HepG2 (cell line): ENCODE measurements around the gene SRRT. TPM values are rescaled to one million over a fixed set of nuclear protein-coding genes. Genes with fewer than 3 reads are reported as not detected.

ENCODE experiments used
- CBX5 ChIP-seq: sonication (generic); formaldehyde crosslinking; IDR thresholded peaks from 2 replicates; pipeline ENCODE4 v1.4.0; 2020; ENCODE audit warnings: missing genetic modification reagents, borderline replicate concordance
- CENPBD1 ChIP-seq: sonication (generic); formaldehyde crosslinking; IDR thresholded peaks from 2 replicates; pipeline ENCODE4 v1.8.0; 2022; ENCODE audit warnings: missing genetic modification reagents, low read depth, mild to moderate bottlenecking, borderline replicate concordance
- EHMT2 ChIP-seq: fragments of 200-600 bp; sonication (generic); IDR thresholded peaks from 2 replicates; pipeline ENCODE4 v1.7.0; 2017; ENCODE audit warnings: antibody characterized with exemption, low read depth, low read length, borderline replicate concordance
- KDM4B ChIP-seq: sonication (generic); formaldehyde crosslinking; IDR thresholded peaks from 2 replicates; pipeline ENCODE4 v1.4.0; 2020; ENCODE audit warnings: missing genetic modification reagents
- KMT2B ChIP-seq: IDR thresholded peaks from 2 replicates; pipeline ENCODE4 v1.6.1; 2016; ENCODE audit warnings: missing genetic modification reagents, missing compliant biosample characterization
- MIXL1 ChIP-seq: IDR thresholded peaks from 2 replicates; pipeline ENCODE4 v1.6.1; 2016
- MYPOP ChIP-seq: sonication (generic); formaldehyde crosslinking; IDR thresholded peaks from 2 replicates; pipeline ENCODE4 v1.8.1; 2023; ENCODE audit warnings: mild to moderate bottlenecking, moderate library complexity, missing genetic modification reagents
- NFRKB ChIP-seq: fragments of 450-650 bp; IDR thresholded peaks from 2 replicates; pipeline ENCODE4 v1.6.1; 2017
- RFX3 ChIP-seq: IDR thresholded peaks from 2 replicates; pipeline ENCODE4 v1.6.1; 2016; ENCODE audit warnings: missing biosample characterization, missing genetic modification reagents
- SMC3 ChIP-seq: IDR thresholded peaks from 2 replicates; pipeline ENCODE4 v1.6.1; 2011; ENCODE audit warnings: low read length, improper control_type of control experiment
- SRF ChIP-seq: IDR thresholded peaks from 2 replicates; pipeline ENCODE4 v1.6.1; 2011; ENCODE audit warnings: mild to moderate bottlenecking, low read depth, low read length, moderate library complexity
- SRSF9 ChIP-seq: fragments of 200-400 bp; formaldehyde crosslinking; IDR thresholded peaks from 2 replicates; pipeline ENCODE4 v1.6.1; 2018; ENCODE audit warnings: borderline replicate concordance, mild to moderate bottlenecking, low read depth, low read length; ENCODE audit not compliant: insufficient read depth, poor library complexity, severe bottlenecking
- SUZ12 ChIP-seq: fragments of 150-350 bp; IDR thresholded peaks from 2 replicates; pipeline ENCODE4 v1.6.1; 2014; ENCODE audit warnings: low read depth, low read length
- TBP ChIP-seq: sonication (generic); formaldehyde crosslinking; IDR thresholded peaks from 2 replicates; pipeline ENCODE4 v1.5.0; 2020; ENCODE audit warnings: missing genetic modification reagents
- TBX3 ChIP-seq: fragments of 450-650 bp; IDR thresholded peaks from 2 replicates; pipeline ENCODE4 v1.6.1; 2017; ENCODE audit warnings: antibody characterized with exemption, mild to moderate bottlenecking, inconsistent platforms, borderline replicate concordance
- THYN1 ChIP-seq: sonication (generic); formaldehyde crosslinking; IDR thresholded peaks from 2 replicates; pipeline ENCODE4 v1.8.1; 2023; ENCODE audit warnings: low read depth, mild to moderate bottlenecking, moderate library complexity, missing genetic modification reagents, borderline replicate concordance
- TMF1 ChIP-seq: sonication (generic); formaldehyde crosslinking; IDR thresholded peaks from 2 replicates; pipeline ENCODE4 v1.8.1; 2022; ENCODE audit warnings: low read depth, missing genetic modification reagents
- ZFP90 ChIP-seq: sonication (generic); formaldehyde crosslinking; IDR thresholded peaks from 2 replicates; pipeline ENCODE4 v1.8.0; 2022; ENCODE audit warnings: missing genetic modification reagents, mild to moderate bottlenecking, inconsistent platforms, borderline replicate concordance
- ZNF276 ChIP-seq: sonication (generic); formaldehyde crosslinking; IDR thresholded peaks from 2 replicates; pipeline ENCODE4 v1.4.0; 2020; ENCODE audit warnings: mild to moderate bottlenecking, low read depth, missing genetic modification reagents
- ZNF343 ChIP-seq: sonication (generic); formaldehyde crosslinking; IDR thresholded peaks from 2 replicates; pipeline ENCODE4 v1.4.0; 2020; ENCODE audit warnings: mild to moderate bottlenecking, missing genetic modification reagents
- ZNF547 ChIP-seq: sonication (generic); formaldehyde crosslinking; IDR thresholded peaks from 2 replicates; pipeline ENCODE4 v1.5.1; 2020; ENCODE audit warnings: mild to moderate bottlenecking, missing genetic modification reagents
- ZNF552 ChIP-seq: sonication (generic); formaldehyde crosslinking; IDR thresholded peaks from 2 replicates; pipeline ENCODE4 v1.9.0; 2022; ENCODE audit warnings: missing genetic modification reagents, mild to moderate bottlenecking, borderline replicate concordance
- ZNF574 ChIP-seq: sonication (generic); formaldehyde crosslinking; IDR thresholded peaks from 2 replicates; pipeline ENCODE4 v1.4.0; 2020; ENCODE audit warnings: missing genetic modification reagents
- ZNF598 ChIP-seq: sonication (generic); formaldehyde crosslinking; IDR thresholded peaks from 2 replicates; pipeline ENCODE4 v1.5.1; 2020; ENCODE audit warnings: mild to moderate bottlenecking, missing genetic modification reagents, borderline replicate concordance
- ZSCAN25 ChIP-seq: sonication (generic); formaldehyde crosslinking; IDR thresholded peaks from 2 replicates; pipeline ENCODE4 v1.8.0; 2022; ENCODE audit warnings: mild to moderate bottlenecking, missing genetic modification reagents
- polyA plus RNA-seq, 8 experiments: library from polyadenylated mRNA; depleted of rRNA in 3 of 8; stranded (reverse) in 7 of 8; unstranded in 1 of 8; fragments of >200 nt; fragmentation: Illumina TruSeq in 4 of 8; extraction: Trizol in 4 of 8; gene quantifications; 2 replicates each; pipeline versions ENCODE4 v1.2.1 to v1.2.3, GENCODE V29; 2011 to 2016; ENCODE audit warnings: low read depth in 4 of 8, missing spikeins in 1 of 8, mixed read lengths in 1 of 8; ENCODE audit not compliant: insufficient read depth in 1 of 8
- total RNA-seq, 5 experiments: library from RNA; depleted of rRNA; stranded (reverse); fragments of >200 nt; fragmentation: Illumina TruSeq; extraction: Trizol; gene quantifications; 2 replicates each; pipeline ENCODE4 v1.2.3, GENCODE V29; 2016; ENCODE audit warnings: low read depth in 1 of 5

SRRT gene
- total and polyA plus RNA-seq, 2 of the 13 experiments (the other 11 are each of a cell fraction or from before 2014, with no cell fraction given) = 26.2 to 106 TPM

- TF ChIP-seq ZNF552 (no peak), SRF (no peak), ZSCAN25 (CRISPR knock-in tag) (peak; percentile 80), SRSF9 (no peak), KDM4B (no peak), CBX5 (CRISPR knock-in tag) (peak; percentile 37; the same call in 1 of the 2 replicates), THYN1 (CRISPR knock-in tag) (no peak), ZFP90 (CRISPR knock-in tag) (peak; percentile 82; the same call in 1 of the 2 replicates), ZNF574 (CRISPR knock-in tag) (no peak; the same call in 1 of the 2 replicates), SMC3 (peak; percentile 72), TBX3 (no peak), ZNF343 (CRISPR knock-in tag) (0 out of 2 replicates have a peak, but pooled peaks have one; percentile 31), MYPOP (CRISPR knock-in tag) (peak; percentile 65; the same call in 1 of the 2 replicates), ZNF547 (CRISPR knock-in tag) (peak; percentile 72), CENPBD1 (no peak), SUZ12 (no peak), MIXL1 (CRISPR knock-in tag) (0 out of 2 replicates have a peak, but pooled peaks have one; percentile 35), ZNF276 (no peak), TMF1 (CRISPR knock-in tag) (no peak; the same call in 1 of the 2 replicates), RFX3 (CRISPR knock-in tag) (no peak), KMT2B (CRISPR knock-in tag) (no peak), EHMT2 (no peak), TBP (no peak), NFRKB (no peak), ZNF598 (no peak; the same call in 1 of the 2 replicates)
Measured at GRCh38 chr7:100852048-100852872, 22.6 kb upstream of the SRRT start, which contains the start of gene SLC12A9 (continued).
